ENCODE results near the gene NUDT1.

DNA sequence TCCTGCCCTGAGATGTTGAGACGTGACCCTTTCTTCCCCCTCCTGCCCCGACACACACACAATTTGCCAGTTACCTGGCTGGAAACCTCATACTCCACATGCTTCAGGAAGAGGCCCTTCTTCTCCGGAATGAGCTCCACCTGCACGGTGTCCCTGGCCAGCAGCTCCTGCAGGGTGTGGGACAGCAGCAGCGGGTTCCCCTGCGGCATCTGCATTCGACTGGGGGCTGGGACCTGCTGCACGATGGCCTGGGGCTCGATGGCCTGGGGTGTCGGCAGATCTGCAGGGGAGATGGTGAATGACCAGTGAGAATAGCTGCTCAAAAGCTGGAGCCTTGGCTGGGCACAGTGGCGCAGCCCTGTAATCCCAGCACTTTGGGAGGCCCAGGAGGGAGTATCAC is 36.0 kb downstream of the NUDT1 start:
- TF ChIP-seq, protein P1, sequence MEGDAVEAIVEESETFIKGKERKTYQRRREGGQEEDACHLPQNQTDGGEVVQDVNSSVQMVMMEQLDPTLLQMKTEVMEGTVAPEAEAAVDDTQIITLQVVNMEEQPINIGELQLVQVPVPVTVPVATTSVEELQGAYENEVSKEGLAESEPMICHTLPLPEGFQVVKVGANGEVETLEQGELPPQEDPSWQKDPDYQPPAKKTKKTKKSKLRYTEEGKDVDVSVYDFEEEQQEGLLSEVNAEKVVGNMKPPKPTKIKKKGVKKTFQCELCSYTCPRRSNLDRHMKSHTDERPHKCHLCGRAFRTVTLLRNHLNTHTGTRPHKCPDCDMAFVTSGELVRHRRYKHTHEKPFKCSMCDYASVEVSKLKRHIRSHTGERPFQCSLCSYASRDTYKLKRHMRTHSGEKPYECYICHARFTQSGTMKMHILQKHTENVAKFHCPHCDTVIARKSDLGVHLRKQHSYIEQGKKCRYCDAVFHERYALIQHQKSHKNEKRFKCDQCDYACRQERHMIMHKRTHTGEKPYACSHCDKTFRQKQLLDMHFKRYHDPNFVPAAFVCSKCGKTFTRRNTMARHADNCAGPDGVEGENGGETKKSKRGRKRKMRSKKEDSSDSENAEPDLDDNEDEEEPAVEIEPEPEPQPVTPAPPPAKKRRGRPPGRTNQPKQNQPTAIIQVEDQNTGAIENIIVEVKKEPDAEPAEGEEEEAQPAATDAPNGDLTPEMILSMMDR (conservative IDR thresholded peaks at IDR 0.05 in 1 of 2, IDR thresholded peaks at IDR 0.05 in 1 of 2; ENCODE audit: low read depth in 1 of 2, low read length in 2 of 2): no peak
- TF ChIP-seq EZH2 (IDR thresholded peaks at IDR 0.05; ENCODE audit: low read length, missing control alignments): no peak
